DOHH2 (cell line): Measurements from ENCODE around the gene FBN1.

Source experiments
- CTCF ChIP-seq: fragments of 200-600 bp; sonication (generic); IDR thresholded peaks from one replicate; pipeline ENCODE4 v1.5.1; 2014; ENCODE audit warnings: antibody characterized with exemption, mild to moderate bottlenecking, low read depth, low read length; ENCODE audit not compliant: poor library complexity, severe bottlenecking
- EZH2phosphoT487 ChIP-seq: fragments of 200-600 bp; sonication (generic); IDR thresholded peaks from 2 replicates; pipeline ENCODE4 v1.6.1; 2017; ENCODE audit warnings: borderline replicate concordance, mild to moderate bottlenecking, antibody characterized with exemption, low read length, moderate library complexity, mixed read lengths

- TF ChIP-seq CTCF: no peak
- no peak for TF ChIP-seq EZH2phosphoT487
These were observed 108.0 kb downstream of the FBN1 start for GRCh38 chr15:48537271-48538113.
